IPS-20b (cell line): ENCODE measurements around the gene VPS13A.
"Not testable (repeated sequence)": the region's sequence is repeated elsewhere in the genome, so short reads cannot be mapped to it uniquely, and the experiment has no call there.

Experiments
- H3K27ac ChIP-seq: one replicate; pipeline ENCODE4 v1.5.1; 2013; ENCODE audit warnings: low read length
- H3K27me3 ChIP-seq: 2 replicates; pipeline ENCODE4 v1.6.1; 2013; ENCODE audit warnings: mild to moderate bottlenecking, low read length, inconsistent platforms; ENCODE audit not compliant: insufficient read depth
- H3K36me3 ChIP-seq: 2 replicates; pipeline ENCODE4 v1.6.1; 2013; ENCODE audit warnings: low read depth, mild to moderate bottlenecking, inconsistent platforms, low read length, moderate library complexity; ENCODE audit not compliant: insufficient read depth
- H3K4me1 ChIP-seq: 2 replicates; pipeline ENCODE4 v1.6.1; 2013; ENCODE audit warnings: mild to moderate bottlenecking, control low read depth, inconsistent platforms, low read length, moderate library complexity; ENCODE audit not compliant: insufficient read depth
- H3K4me3 ChIP-seq: 2 replicates; pipeline ENCODE4 v1.5.1; 2013; ENCODE audit warnings: mild to moderate bottlenecking, low read length, inconsistent platforms
- H3K9ac ChIP-seq: 2 replicates; pipeline ENCODE4 v1.6.1; 2013; ENCODE audit warnings: low read depth, mild to moderate bottlenecking, inconsistent platforms, low read length, moderate library complexity
- H3K9me3 ChIP-seq: 2 replicates; pipeline ENCODE4 v1.6.1; 2013; ENCODE audit warnings: mild to moderate bottlenecking, low read depth, low read length, inconsistent platforms; ENCODE audit not compliant: insufficient read depth

Gene VPS13A

GRCh38 chr9:77427256-77427927 lies 250.1 kb downstream of the VPS13A start:
- Histone ChIP-seq H3K9me3 (no peaks in the 10 kb centered on the region), H3K27ac (no peak overlapping the region), H3K4me3 (no peak overlapping the region), H3K4me1 (no peaks in the 10 kb centered on the region), H3K36me3 (no peaks in the 10 kb centered on the region), H3K27me3 (no peaks in the 10 kb centered on the region), H3K9ac (no peak overlapping the region)

DNA sequence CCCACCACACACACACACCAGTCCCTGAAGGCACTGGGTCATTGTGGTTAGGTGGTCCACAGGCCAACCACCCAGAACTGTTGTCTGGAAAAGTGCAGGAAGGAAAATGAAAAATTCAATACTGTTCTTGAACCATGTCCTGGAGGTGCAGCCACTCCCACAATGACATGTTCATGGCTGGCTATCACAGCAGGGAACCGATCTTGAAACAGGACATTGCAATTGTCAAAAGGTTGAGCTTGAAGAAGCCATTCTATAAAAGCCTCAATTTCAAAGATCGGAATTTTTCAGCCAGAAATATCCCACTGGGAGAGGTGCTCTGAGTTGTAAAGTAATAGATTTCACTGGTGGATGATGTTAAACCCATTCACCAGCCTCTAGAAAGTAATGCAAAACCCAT lies 252.6 kb downstream of the VPS13A start:
- H3K4me3 ChIP-seq: no peak overlapping the region
- H3K27me3 ChIP-seq: no peaks in the 10 kb centered on the region
- H3K4me1 ChIP-seq: no peaks in the 10 kb centered on the region
- no peak overlapping the region for H3K9ac ChIP-seq
- no peaks in the 10 kb centered on the region for H3K9me3 ChIP-seq
- H3K27ac ChIP-seq: no peak overlapping the region
- H3K36me3 ChIP-seq: no peaks in the 10 kb centered on the region

DNA sequence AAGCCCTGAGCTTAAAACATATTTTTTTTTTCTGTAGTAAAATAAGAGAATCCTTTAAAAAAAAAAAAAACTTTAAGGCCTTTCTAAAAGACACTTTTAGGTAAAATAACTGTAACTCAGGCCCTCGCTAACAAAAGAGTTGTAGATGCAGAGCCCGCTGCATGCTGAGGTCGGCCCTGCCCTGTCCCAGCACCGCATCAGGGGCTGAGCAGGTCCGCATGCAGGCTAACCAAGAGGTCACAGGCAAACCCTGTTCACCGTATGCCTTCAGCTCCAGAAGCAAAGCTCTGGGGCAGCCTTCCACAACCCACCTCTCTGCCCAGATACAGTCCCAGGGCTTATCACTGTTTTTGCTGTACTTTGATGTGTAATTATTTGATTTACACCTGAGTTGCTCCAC lies 254.7 kb downstream of the VPS13A start:
- H3K9ac ChIP-seq: no peak overlapping the region

DNA sequence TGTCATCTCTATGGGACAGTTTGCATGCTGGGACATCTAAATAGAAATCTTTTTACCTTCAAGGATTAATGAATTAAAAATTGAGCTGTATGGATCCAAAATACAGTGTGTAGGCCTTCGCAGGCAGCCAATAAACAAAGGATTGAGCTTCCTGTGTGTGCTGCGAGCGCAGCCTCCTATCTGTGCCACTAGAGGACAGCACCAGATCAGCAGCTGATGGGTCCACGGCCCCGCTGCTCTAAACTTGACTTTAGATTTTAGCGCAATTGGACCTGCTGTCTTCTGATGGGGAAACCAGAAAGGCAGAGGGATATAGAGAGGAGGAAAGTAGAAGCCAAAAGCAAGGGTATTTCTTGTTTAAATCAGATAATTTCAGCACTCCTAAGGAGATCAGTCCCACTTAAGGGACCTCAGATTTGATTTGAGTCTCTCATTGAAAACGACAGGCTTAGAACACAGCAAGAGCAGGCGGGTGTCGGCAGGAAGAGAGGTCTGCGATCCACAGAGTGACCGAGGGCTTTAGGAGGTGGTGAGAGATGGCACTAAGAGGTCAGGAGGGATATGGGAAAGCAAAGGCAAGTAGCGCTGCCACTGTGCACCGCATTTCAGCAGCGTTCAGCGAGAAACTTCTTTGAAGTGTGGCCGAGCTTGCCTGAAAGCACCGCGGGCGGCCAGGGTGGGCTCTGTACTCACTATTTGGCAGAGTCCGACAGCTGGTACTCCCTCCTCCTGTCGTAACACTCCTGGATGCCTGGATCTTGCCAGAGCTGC lies 256.5 kb downstream of the VPS13A start:
- no peak overlapping the region for H3K4me3 ChIP-seq
- no peaks in the 10 kb centered on the region for H3K9me3 ChIP-seq
- H3K27ac ChIP-seq: no peak overlapping the region
- H3K4me1 ChIP-seq: no peaks in the 10 kb centered on the region
- no peak overlapping the region for H3K9ac ChIP-seq
- no peaks in the 10 kb centered on the region for H3K36me3 ChIP-seq
- no peaks in the 10 kb centered on the region for H3K27me3 ChIP-seq

More for the DNA sequence above, 254.7 kb downstream of the VPS13A start:
- no peaks in the 10 kb centered on the region for H3K4me1 ChIP-seq
- H3K27ac ChIP-seq: no peak overlapping the region
- no peaks in the 10 kb centered on the region for H3K9me3 ChIP-seq
- no peaks in the 10 kb centered on the region for H3K36me3 ChIP-seq
- H3K4me3 ChIP-seq: no peak overlapping the region
- no peaks in the 10 kb centered on the region for H3K27me3 ChIP-seq

DNA sequence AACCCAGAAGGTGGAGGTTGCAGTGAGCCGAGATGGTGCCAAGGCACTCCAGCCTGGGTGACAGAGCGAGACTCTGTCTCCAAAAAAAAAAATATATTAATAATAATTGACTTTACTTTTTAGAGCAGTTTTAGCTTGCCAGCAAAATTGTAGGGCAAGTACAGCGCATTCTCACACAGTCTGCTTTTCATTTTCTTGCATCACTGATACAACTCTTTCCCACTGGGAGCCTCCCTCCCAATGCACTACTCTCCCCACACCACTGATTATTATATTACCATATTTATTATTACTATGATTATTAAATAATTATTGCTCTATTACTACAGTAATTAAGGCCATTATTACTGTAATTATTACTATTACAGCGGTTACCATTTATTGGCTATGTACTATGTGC lies 257.9 kb downstream of the VPS13A start:
- Histone ChIP-seq H3K27ac (no peak overlapping the region), H3K4me1 (peaks cover 6% of the 10 kb centered on the region; the same call in 1 of the 2 replicates), H3K4me3 (no peak overlapping the region), H3K9ac (no peak overlapping the region), H3K36me3 (no peaks in the 10 kb centered on the region), H3K27me3 (no peaks in the 10 kb centered on the region), H3K9me3 (no peaks in the 10 kb centered on the region)

GRCh38 chr9:77435688-77436087 lies 258.4 kb downstream of the VPS13A start:
- peaks cover 6% of the 10 kb centered on the region; the same call in 1 of the 2 replicates for H3K4me1 ChIP-seq
- no peaks in the 10 kb centered on the region for H3K9me3 ChIP-seq
- no peaks in the 10 kb centered on the region for H3K36me3 ChIP-seq
- no peak overlapping the region for H3K27ac ChIP-seq
- H3K27me3 ChIP-seq: no peaks in the 10 kb centered on the region
- H3K4me3 ChIP-seq: no peak overlapping the region
- no peak overlapping the region for H3K9ac ChIP-seq

DNA sequence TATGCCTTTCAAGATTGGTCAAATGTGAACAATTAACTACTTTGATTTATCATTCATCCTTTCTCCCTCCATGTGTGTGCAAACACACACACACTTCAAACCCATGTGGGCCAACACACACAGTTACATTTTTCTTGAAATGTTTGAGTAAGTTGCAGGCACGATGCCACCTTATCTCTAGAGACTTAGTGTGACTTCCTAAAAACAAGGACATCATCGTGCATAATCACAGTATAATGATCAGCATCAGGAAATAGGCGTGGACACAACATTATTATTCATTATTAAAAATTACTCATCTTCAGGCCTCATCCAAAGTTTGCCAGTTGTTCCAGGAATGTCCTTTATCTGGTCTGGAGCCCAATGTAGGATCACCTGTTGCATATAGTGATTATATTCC lies 261.3 kb downstream of the VPS13A start:
- Histone ChIP-seq H3K4me1 (peaks cover 6% of the 10 kb centered on the region; the same call in 1 of the 2 replicates), H3K9ac (no peak overlapping the region), H3K27me3 (no peaks in the 10 kb centered on the region), H3K9me3 (no peaks in the 10 kb centered on the region), H3K4me3 (no peak overlapping the region), H3K27ac (no peak overlapping the region), H3K36me3 (no peaks in the 10 kb centered on the region)

- H3K27ac ChIP-seq: no peak overlapping the region
- H3K9me3 ChIP-seq: no peaks in the 10 kb centered on the region
- no peaks in the 10 kb centered on the region for H3K27me3 ChIP-seq
- no peaks in the 10 kb centered on the region for H3K36me3 ChIP-seq
- no peak overlapping the region; the same call in 1 of the 2 replicates for H3K9ac ChIP-seq
- peaks cover 6% of the 10 kb centered on the region; the same call in 1 of the 2 replicates for H3K4me1 ChIP-seq
- no peak overlapping the region for H3K4me3 ChIP-seq
Measured at GRCh38 chr9:77440057-77440456, 262.7 kb downstream of the VPS13A start.

- H3K9me3 ChIP-seq, H3K4me3 ChIP-seq, H3K27me3 ChIP-seq, H3K9ac ChIP-seq, H3K4me1 ChIP-seq, H3K27ac ChIP-seq, H3K36me3 ChIP-seq: not testable (repeated sequence)
Measured at GRCh38 chr9:77441124-77441523, 263.8 kb downstream of the VPS13A start.

DNA sequence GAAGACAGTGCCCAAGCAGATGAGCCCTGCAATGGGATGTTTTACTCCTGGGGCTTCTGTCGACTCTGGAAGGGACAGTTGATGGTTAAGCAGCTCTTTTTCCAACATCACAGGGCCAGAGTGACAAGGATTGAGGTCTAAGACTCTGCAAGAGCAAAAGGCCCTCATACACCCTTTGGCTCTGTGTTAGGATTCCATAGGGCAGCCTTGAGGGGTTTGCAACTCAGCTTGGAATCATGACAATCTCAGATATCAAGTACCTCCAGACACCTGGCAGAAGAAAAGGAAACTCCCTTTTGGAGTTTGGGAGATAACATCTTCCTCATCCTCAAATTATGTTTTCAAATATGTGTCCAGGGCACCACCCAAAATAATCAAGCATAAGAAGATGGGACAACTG lies 265.1 kb downstream of the VPS13A start:
- Histone ChIP-seq H3K4me3 (no peak overlapping the region), H3K9me3 (no peaks in the 10 kb centered on the region), H3K27me3 (no peaks in the 10 kb centered on the region), H3K36me3 (no peaks in the 10 kb centered on the region), H3K9ac (no peak overlapping the region), H3K27ac (no peak overlapping the region), H3K4me1 (peaks cover 6% of the 10 kb centered on the region; the same call in 1 of the 2 replicates)

- no peaks in the 10 kb centered on the region for H3K36me3 ChIP-seq
- H3K27me3 ChIP-seq: no peaks in the 10 kb centered on the region
- no peaks in the 10 kb centered on the region for H3K4me1 ChIP-seq
- H3K4me3 ChIP-seq: no peak overlapping the region
- no peak overlapping the region for H3K27ac ChIP-seq
- H3K9ac ChIP-seq: no peak overlapping the region
- H3K9me3 ChIP-seq: no peaks in the 10 kb centered on the region
Measured at GRCh38 chr9:77447646-77448045, 270.3 kb downstream of the VPS13A start.
